ENCODE measurements around the gene MBD6.
"Not testable (repeated sequence)": the region's sequence is repeated elsewhere in the genome, so short reads cannot be mapped to it uniquely, and the experiment has no call there.

The MBD6 gene

GRCh38 chr12:57550641-57551549 lies 28.3 kb downstream of the MBD6 start:
- DNase-seq (ENCODE audit: low read depth): no peak

- no peak for DNase-seq (ENCODE audit: low read depth)
These were observed 29.1 kb downstream of the MBD6 start for GRCh38 chr12:57551637-57552305.

- no peak for DNase-seq (ENCODE audit: low read depth)
These were observed 29.7 kb downstream of the MBD6 start for GRCh38 chr12:57552306-57552651.

GRCh38 chr12:57552835-57553313 lies 30.2 kb downstream of the MBD6 start:
- no peak for DNase-seq (ENCODE audit: low read depth)

GRCh38 chr12:57553343-57554202 lies 30.9 kb downstream of the MBD6 start:
- no peak for DNase-seq (ENCODE audit: low read depth)

- DNase-seq (ENCODE audit: low read depth): no peak
These were observed 31.8 kb downstream of the MBD6 start for GRCh38 chr12:57554453-57554852.

GRCh38 chr12:57554897-57555296 lies 32.3 kb downstream of the MBD6 start:
- no peak for DNase-seq (ENCODE audit: low read depth)

GRCh38 chr12:57558864-57559263 lies 36.2 kb downstream of the MBD6 start:
- no peak for DNase-seq (ENCODE audit: low read depth)

- no peak for DNase-seq (ENCODE audit: low read depth)
These were observed 37.9 kb downstream of the MBD6 start for GRCh38 chr12:57560516-57560915.

- DNase-seq (ENCODE audit: low read depth): not testable (repeated sequence)
These were observed 38.5 kb downstream of the MBD6 start for GRCh38 chr12:57561117-57561516.

GRCh38 chr12:57563358-57563757 lies 40.7 kb downstream of the MBD6 start:
- DNase-seq (ENCODE audit: low read depth): no peak

GRCh38 chr12:57564178-57564740 lies 41.6 kb downstream of the MBD6 start:
- no peak for DNase-seq (ENCODE audit: low read depth)

- DNase-seq (ENCODE audit: low read depth): no peak
These were observed 46.2 kb downstream of the MBD6 start for GRCh38 chr12:57568838-57569237.

- no peak for DNase-seq (ENCODE audit: low read depth)
These were observed 47.2 kb downstream of the MBD6 start for GRCh38 chr12:57569858-57570257.

- DNase-seq (ENCODE audit: low read depth): not testable (repeated sequence)
These were observed 47.8 kb downstream of the MBD6 start for GRCh38 chr12:57570438-57570837.

GRCh38 chr12:57571926-57572762 lies 49.5 kb downstream of the MBD6 start:
- DNase-seq (ENCODE audit: low read depth): no peak

GRCh38 chr12:57574795-57575194 lies 52.2 kb downstream of the MBD6 start:
- no peak for DNase-seq (ENCODE audit: low read depth)

GRCh38 chr12:57575771-57576612 lies 53.4 kb downstream of the MBD6 start:
- no peak for DNase-seq (ENCODE audit: low read depth)

GRCh38 chr12:57576613-57577160 lies 54.1 kb downstream of the MBD6 start:
- DNase-seq (ENCODE audit: low read depth): no peak

Measured in stimulated activated CD8-positive, alpha-beta memory T cell treated with anti-CD3 and anti-CD28 coated beads, Interleukin-12 subunit alpha, Interleukin-12 subunit beta, amount 100 ng/mL, for 4 hours (primary cell).